ENCODE measurements around the gene SFMBT1.

DNA sequence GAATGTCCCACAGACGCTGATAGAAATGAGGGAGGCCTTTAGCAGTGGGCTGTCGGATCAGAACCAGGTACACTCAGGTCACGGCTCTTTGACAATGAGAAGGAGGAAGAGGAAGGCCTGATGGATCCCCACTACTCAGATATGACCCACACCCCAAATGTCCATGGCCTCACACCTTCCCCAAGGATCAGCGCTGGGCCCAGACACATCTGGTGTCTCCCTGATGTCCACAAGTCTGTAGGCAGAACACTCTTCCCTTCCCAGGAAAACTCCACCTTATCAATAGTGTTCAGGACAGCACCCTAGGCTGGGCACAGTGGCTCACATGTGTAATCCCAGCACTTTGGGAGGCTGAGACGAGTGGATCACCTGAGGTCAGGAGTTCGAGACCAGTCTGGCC lies 33.3 kb upstream of the SFMBT1 start:
- TF ChIP-seq, protein P1, sequence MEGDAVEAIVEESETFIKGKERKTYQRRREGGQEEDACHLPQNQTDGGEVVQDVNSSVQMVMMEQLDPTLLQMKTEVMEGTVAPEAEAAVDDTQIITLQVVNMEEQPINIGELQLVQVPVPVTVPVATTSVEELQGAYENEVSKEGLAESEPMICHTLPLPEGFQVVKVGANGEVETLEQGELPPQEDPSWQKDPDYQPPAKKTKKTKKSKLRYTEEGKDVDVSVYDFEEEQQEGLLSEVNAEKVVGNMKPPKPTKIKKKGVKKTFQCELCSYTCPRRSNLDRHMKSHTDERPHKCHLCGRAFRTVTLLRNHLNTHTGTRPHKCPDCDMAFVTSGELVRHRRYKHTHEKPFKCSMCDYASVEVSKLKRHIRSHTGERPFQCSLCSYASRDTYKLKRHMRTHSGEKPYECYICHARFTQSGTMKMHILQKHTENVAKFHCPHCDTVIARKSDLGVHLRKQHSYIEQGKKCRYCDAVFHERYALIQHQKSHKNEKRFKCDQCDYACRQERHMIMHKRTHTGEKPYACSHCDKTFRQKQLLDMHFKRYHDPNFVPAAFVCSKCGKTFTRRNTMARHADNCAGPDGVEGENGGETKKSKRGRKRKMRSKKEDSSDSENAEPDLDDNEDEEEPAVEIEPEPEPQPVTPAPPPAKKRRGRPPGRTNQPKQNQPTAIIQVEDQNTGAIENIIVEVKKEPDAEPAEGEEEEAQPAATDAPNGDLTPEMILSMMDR (conservative IDR thresholded peaks at IDR 0.05): no peak
- TF ChIP-seq EZH2 (IDR thresholded peaks at IDR 0.05; ENCODE audit: low read depth): no peak

Measured in PC-9 (cell line).